Stimulated activated CD8-positive, alpha-beta memory T cell treated with anti-CD3 and anti-CD28 coated beads, Interleukin-15, amount 100 ng/mL, for 4 hours (primary cell): ENCODE data around the gene FADS1.
A peak's percentile ranks its signal among the peaks of the same experiment; 100 is the strongest.

Source experiments
- DNase-seq, 2 donors: peaks; one replicate each; pipeline ENCODE4 v3.0.0-alpha.2; 2020; ENCODE audit warnings: low read depth in 2 of 2

Gene FADS1

GRCh38 chr11:61797263-61797944 is 19.4 kb downstream of the FADS1 start:
- DNase-seq, result peak in 1 of 2 donors; percentile 46

GRCh38 chr11:61795876-61796526 is 20.8 kb downstream of the FADS1 start:
- DNase-seq, result no peak

GRCh38 chr11:61795459-61795858 is 21.3 kb downstream of the FADS1 start:
- DNase-seq, result no peak

- DNase-seq, result no peak
Measured at GRCh38 chr11:61794579-61794978, 22.2 kb downstream of the FADS1 start.

GRCh38 chr11:61793829-61794204 is 23.0 kb downstream of the FADS1 start:
- no peak for DNase-seq

- DNase-seq, result no peak
Measured at GRCh38 chr11:61793083-61793828, 23.5 kb downstream of the FADS1 start.

- DNase-seq, result peak; percentile 71 to 79
Measured at GRCh38 chr11:61792310-61793082, 24.3 kb downstream of the FADS1 start, which contains the start of the genes FEN1 and TMEM258. Gene FEN1, plus strand, starts transcription at chr11:61792911. Its CDS starts 2,451 bp downstream, at chr11:61795362. Gene TMEM258, minus strand, starts transcription at chr11:61792599. Its CDS starts 41 bp downstream, at chr11:61792558.

GRCh38 chr11:61791737-61792309 is 25.0 kb downstream of the FADS1 start:
- DNase-seq, result no peak

- no peak for DNase-seq
Measured at GRCh38 chr11:61787928-61788491, 28.8 kb downstream of the FADS1 start.

- no peak for DNase-seq
Measured at GRCh38 chr11:61785837-61786402, 30.9 kb downstream of the FADS1 start.

GRCh38 chr11:61784506-61784805 is 32.3 kb downstream of the FADS1 start:
- no peak for DNase-seq

GRCh38 chr11:61783717-61784505 is 32.9 kb downstream of the FADS1 start:
- DNase-seq, result no peak

GRCh38 chr11:61782841-61783240 is 34.0 kb downstream of the FADS1 start:
- no peak for DNase-seq

GRCh38 chr11:61782299-61782698 is 34.5 kb downstream of the FADS1 start:
- DNase-seq, result no peak

GRCh38 chr11:61781585-61781984 is 35.2 kb downstream of the FADS1 start:
- no peak for DNase-seq

- DNase-seq, result no peak
Measured at GRCh38 chr11:61780581-61781162, 36.1 kb downstream of the FADS1 start.

GRCh38 chr11:61779666-61780525 is 36.9 kb downstream of the FADS1 start:
- no peak for DNase-seq

GRCh38 chr11:61778920-61779650 is 37.7 kb downstream of the FADS1 start:
- no peak for DNase-seq
